Umbilical cord (tissue), 2 donors: ENCODE measurements around the gene WNT16. TPM values are rescaled to one million over a fixed set of nuclear protein-coding genes. Genes with fewer than 3 reads are reported as not detected.

Experiments
- DNase-seq: peaks from one replicate; pipeline ENCODE4 v3.0.0-alpha.2; 2015; ENCODE audit warnings: low spot score
- total RNA-seq: library from RNA; depleted of rRNA; stranded (reverse); fragments of >200 nt; gene quantifications from one replicate; pipeline ENCODE4 v1.2.3, GENCODE V29; 2014; ENCODE audit warnings: low replicate concordance; ENCODE audit not compliant: insufficient read depth

WNT16 gene
- total RNA-seq, 1 donor from 2014 or later: 14.7 TPM

- DNase-seq: no peak
These were observed 15.3 kb downstream of the WNT16 start for GRCh38 chr7:121344093-121344492.

DNA sequence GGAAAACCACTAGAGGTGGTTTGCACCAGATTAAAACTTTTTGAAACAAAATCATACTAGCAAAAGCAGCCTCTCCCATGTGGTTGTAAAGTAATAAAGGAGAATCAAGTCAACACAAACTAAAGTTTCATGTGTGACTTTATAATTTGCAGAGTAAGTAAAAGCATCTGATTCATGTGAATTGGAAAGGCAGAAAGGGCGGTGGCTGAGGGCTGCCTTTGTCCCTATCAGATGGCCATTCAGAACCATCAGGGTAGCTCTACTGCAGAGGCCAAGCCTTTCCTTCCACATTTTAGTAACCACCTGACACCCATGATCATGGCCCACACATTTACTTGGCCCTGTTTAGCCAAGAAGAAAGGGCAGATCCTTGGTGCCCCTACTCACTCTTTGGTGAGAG is 15.7 kb downstream of the WNT16 start:
- no peak for DNase-seq

- no peak for DNase-seq
These were observed 22.9 kb downstream of the WNT16 start for GRCh38 chr7:121351682-121352081.

- no peak for DNase-seq
These were observed 23.5 kb downstream of the WNT16 start for GRCh38 chr7:121352323-121352722.

GRCh38 chr7:121355574-121355973 is 26.8 kb downstream of the WNT16 start:
- DNase-seq: no peak

DNA sequence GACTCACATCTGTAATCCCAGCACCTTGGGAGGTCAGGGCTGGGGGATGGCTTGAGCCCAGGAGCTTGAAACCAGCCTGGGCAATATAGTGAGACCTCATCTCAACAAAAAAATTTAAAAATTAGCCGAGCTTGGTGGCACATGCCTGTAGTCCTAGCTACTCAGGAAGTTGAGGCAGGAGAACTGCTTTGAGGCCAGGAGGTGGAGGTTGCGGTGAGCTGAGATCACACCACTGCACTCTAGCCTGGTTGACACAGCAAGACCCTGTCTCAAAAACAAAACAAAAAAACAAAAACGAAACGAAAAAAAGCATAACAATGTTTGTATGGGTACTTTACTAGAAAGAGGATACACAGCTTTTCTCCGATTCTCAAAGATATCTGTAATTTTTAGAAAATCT is 31.8 kb downstream of the WNT16 start:
- DNase-seq: no peak

GRCh38 chr7:121366852-121367431 is 38.1 kb downstream of the WNT16 start:
- DNase-seq: peak; percentile 48

- DNase-seq: peak; percentile 71
These were observed 40.7 kb downstream of the WNT16 start for GRCh38 chr7:121369462-121369861.

DNA sequence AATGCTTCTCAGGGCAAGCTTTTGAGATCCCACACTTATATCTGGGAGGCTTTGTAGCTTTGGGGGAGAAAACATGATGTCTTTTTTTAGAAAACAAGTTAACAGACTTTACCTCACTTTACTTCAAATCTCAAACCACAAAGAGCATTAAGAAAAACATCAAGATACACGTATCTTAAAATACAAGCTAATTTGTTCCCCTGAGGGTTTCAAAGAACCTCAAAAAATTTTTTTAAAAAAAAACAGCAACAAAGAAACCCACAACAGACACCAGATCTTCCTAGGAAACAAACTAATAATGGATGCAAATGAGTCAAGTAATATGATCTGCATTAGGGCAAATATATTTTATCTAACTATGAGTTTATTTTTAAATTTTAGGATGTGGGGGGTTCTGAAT is 42.6 kb downstream of the WNT16 start:
- DNase-seq: no peak

DNA sequence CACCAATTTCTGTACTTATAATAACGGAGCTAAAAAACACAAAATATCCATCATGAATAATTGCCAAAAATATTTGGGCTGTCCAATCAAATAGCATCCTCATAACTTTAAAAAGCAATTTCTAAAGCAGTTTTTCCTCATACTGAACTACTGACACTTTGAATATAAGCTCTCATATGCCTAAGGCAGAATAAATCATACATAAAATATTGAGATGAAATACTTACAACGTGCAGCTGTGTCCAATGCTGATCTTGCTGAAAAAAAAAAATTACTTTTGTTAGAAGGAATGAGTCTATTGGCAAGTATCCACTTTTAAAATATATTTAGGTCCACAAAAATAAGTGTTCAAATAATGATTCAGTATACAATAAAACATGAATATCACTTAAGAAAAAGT is 43.1 kb downstream of the WNT16 start:
- no peak for DNase-seq

DNA sequence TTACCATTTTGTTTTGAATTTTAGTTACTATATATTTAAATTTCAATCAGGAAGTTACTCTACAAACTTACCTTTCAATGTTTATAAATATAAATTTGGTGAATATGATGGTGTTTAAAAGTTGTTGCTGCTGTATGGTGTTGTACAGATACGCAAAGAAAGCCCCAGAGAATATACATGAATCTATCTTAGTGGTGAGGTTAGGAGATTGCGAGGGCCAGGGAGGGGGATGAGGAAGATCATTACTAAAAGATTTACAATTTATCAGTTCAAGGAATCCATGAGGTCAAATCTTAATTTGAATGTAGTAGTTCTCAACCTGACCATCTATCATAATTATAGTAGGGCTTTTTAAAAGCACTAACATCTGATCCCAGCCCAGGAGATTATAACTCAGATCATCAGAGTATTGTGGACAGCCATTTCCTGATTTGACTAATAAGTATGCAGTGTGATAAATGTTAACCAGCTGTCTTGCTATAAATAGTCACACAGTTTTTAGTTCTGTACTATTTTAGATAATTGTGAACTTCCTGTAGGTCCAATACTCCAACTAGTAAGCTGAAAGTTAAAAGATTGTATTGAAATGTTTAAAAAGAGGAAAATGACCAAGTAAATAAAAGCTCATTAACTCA is 43.7 kb downstream of the WNT16 start:
- DNase-seq: no peak

DNA sequence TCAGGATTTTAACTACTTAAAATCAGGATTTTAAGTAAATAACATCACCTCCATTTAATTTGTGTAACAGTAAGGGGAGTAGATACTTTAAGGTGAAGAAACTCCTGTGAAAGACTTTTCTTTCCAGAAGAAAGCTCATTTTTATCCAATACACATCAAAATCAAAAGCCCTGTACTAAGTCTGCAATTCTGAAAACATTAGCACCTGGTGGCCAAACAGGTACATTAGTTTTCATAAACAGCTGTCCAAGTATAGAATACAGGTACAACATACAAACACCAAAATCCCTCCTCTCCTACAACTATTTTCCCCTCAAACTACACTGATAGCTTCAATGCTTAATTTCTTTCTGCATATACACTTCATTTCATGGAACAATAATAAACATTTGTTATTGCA is 44.4 kb downstream of the WNT16 start:
- no peak for DNase-seq

DNA sequence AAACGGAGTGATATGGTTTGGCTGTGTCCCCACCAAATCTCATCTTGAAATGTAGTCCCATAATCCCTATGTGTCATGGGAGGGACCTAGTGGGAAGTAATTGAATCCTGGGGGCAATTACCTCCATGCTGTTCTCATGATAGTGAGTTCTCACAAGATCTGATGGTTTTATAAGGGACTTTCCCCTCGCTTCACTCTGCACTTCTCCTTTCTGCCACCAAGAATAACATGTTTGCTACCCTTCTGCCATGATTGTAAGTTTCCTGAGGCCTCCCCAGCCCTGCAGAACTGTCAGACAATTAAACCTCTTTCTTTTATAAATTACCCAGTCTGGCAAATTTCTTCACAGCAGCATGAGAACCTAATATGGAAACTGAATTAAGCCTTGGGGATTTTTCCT is 48.2 kb downstream of the WNT16 start:
- no peak for DNase-seq

- DNase-seq: no peak
These were observed 51.1 kb downstream of the WNT16 start for GRCh38 chr7:121379930-121380329.

DNA sequence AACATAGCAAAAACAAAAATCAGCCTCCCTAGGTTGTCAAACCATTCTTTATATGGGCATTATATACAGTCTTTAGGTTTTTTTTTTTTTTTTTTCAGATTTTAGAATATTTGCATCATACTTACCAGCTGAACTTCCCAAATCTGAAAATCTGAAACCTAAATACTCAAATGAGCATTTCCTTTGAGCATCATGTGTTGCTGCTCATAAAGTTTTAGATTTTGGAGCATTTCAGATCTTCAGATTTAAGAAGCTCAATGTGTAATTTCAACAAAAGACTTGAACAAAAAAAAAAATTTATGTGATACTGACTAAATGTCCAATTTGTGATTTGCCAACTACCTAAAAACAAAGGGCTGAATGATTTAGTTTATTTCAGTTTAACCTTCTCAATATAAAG is 53.7 kb downstream of the WNT16 start:
- no peak for DNase-seq

DNA sequence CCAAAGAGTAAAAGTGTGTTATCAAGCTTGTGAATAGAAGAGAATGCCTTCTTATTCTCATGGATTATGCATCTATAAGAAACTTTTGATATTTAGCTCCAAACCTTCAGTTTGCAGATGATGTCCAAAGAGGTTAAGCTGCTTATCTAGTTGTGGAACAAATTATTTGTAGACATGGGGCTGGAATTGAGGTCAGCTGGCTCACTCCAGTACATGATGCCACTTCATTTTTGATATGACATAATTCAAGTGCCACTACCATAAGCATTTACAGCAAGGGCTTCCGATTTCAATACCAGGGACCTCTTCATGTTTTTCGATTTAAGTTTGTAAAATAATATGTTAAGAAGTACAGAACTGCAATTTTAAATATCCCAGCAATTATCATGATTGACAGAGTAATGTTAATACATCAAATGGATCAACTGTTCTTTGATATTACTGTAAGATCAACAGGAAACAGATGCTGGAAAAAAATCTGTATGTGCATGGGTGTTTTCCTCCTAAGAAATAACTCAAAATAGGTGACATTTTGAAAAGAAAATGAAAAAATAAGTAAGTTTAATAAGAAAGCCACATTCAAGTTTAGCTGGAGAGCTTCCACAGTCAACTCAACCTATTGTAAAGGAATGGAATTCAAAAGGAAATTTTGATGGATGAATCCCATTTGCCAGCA is 54.6 kb downstream of the WNT16 start:
- DNase-seq: no peak

DNA sequence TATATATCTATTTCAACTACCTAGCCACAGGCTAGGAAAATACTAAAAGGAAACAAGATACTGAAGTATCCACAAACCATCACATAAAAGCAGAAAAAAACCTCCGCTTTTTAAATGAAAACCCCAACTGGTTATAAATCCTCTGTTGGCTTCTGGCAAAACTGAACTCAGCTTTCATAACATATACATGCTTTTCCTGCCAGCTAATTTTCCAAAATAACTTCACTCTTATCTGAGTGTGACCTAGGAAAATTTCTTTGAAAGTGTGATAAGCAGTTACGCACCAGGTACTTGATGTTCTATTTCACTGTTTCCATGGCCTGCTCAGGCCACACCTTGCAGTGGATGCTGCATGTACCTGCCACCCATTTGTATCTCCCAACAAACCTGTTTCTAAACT is 55.5 kb downstream of the WNT16 start:
- DNase-seq: peak; percentile 37

GRCh38 chr7:121385056-121385799 is 56.4 kb downstream of the WNT16 start:
- DNase-seq: no peak

- no peak for DNase-seq
These were observed 57.0 kb downstream of the WNT16 start for GRCh38 chr7:121385800-121386179.

- DNase-seq: no peak
These were observed 60.1 kb downstream of the WNT16 start for GRCh38 chr7:121388950-121389349.

DNA sequence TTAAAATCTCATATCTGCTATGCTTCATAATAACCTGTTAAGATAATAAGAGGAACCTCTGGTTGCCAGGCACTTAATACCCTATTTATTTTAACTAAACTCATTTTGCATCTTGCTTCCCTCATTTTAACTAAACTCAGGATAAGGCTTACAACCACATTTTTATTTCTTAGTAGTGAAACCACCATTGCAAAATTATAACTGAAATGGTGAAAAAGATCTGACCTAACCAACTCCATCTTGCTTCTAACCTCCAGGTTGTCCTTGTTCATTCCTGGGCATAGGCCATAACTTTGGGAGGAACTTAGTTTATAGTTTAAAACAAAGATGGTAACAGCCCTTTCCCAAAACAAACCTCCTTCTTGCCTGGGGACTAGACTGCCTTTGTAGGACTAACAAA is 61.3 kb downstream of the WNT16 start:
- DNase-seq: no peak

GRCh38 chr7:121390617-121391016 is 61.8 kb downstream of the WNT16 start:
- DNase-seq: no peak
